ENCODE results near the gene MRPL39. TPM values are rescaled to one million over a fixed set of nuclear protein-coding genes. Genes with fewer than 3 reads are reported as not detected.

Gene MRPL39
- total RNA-seq, 1 experiment from 2014 or later = 64.2 TPM

GRCh38 chr21:25550352-25551120, 56.7 kb downstream of the MRPL39 start:
- no peak for DNase-seq (ENCODE audit: extremely low read depth, low read depth)

DNA sequence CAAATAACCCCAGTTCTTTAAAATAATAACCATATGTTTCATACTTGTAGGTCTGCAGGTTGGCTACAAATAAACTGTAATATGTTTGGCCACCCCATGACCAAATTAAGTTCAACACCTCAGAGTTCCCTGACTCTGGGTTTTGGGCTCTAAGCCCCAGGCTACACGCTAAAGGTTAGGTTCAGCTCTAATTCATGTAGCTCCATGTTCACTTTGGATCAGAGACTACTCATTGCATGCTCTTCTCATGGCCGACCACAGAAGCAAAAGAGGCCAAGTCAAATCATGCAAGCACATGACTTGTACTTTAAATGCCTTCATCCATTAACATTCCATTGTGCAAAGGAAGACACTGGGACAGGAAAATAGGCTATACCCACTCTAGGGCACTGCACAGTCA, 66.2 kb downstream of the MRPL39 start:
- DNase-seq (ENCODE audit: extremely low read depth, low read depth) = no peak

GRCh38 chr21:25539606-25540005, 67.7 kb downstream of the MRPL39 start:
- DNase-seq (ENCODE audit: extremely low read depth, low read depth) = no peak

GRCh38 chr21:25537174-25537573, 70.1 kb downstream of the MRPL39 start:
- DNase-seq (ENCODE audit: extremely low read depth, low read depth) = no peak

- DNase-seq (ENCODE audit: extremely low read depth, low read depth) = no peak
Observed at GRCh38 chr21:25536752-25537151, 70.5 kb downstream of the MRPL39 start.

DNA sequence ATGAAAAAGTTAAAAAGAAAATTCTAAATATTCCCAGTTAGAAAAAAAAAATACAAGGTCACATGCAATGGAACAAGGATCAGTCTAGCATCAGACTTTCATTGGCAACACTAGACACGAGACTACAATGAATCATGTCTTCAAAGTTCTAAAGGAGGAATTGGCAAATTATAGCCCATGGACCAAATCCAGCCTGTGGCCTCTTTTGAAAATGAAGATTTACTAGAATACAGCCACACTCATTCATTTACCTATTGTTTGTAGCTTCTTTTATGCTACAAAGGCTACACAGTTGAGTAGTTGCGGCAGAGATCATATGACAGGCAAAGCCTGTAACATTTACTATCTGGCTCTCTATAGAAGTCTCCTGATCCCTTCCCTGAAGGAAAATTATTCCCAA, 71.4 kb downstream of the MRPL39 start:
- DNase-seq (ENCODE audit: extremely low read depth, low read depth) = no peak

Other genes with a start within 250 kb of the MRPL39 start
- gene JAM2, start 31.8 kb upstream of the MRPL39 start, total RNA-seq (2014; rRNA removed; shearing (Covaris generic)) = 0.25 TPM in 1 of 2 replicates, not detected in the other
- 93.3 and 104 TPM in 2 replicates for gene ATP5PF, start 127.4 kb upstream of the MRPL39 start, total RNA-seq (2014; rRNA removed; shearing (Covaris generic))
- 22.2 and 24.1 TPM in 2 replicates for gene GABPA, start 127.5 kb upstream of the MRPL39 start, total RNA-seq (2014; rRNA removed; shearing (Covaris generic))